Measurements from ENCODE around the gene RALY. TPM values are rescaled to one million over a fixed set of nuclear protein-coding genes. Genes with fewer than 3 reads are reported as not detected.

The RALY gene
- total and polyA plus RNA-seq, 2 of the 4 experiments (the other 2 are of a cell fraction) = 46.2 to 115 TPM

DNA sequence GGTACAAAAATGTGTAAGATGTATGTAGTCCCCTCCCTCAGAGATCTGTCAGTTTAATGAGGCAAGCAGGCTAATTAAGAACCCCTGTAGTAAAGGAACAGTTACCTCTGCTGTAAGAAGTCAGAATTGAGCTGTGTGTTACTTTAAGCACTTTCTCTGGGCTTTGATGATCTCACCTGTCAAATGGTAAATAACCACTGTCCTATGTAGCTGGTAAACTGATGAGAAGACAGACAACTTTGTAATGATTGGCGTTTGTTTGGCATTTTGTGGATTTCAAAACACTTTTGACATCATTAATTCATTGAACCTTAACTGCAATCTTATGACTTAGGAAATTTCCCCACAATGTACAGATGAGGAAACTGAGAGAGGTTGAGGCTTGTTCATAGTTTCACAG lies 55.7 kb downstream of the RALY start:
- dilution Hi-C loops (cut with HindIII; ENCODE audit: low sequenced_read_pairs, unreplicated experiment) = no loop called here
- H3K4ac ChIP-seq (ENCODE audit: low read depth, low read length) = no peak overlapping the region
- H4K20me1 ChIP-seq (ENCODE audit: insufficient read depth, low read length) = peaks cover 92% of the 10 kb centered on the region
- intact Hi-C loops (cut with micrococcal nuclease) = no loop called here
- H3K4me1 ChIP-seq (ENCODE audit: control insufficient read depth, insufficient read depth, low read length) = peaks cover 12% of the 10 kb centered on the region
- H2AK9ac ChIP-seq (replicated peaks; ENCODE audit: low read depth, low read length, poor library complexity) = no peak overlapping the region
- in situ Hi-C loops (cut with MboI; ENCODE audit: low sequenced_read_pairs) = no loop called here
- H2BK5ac ChIP-seq (ENCODE audit: low read depth, low read length, poor library complexity, severe bottlenecking) = no peak overlapping the region
- peaks cover 8% of the 10 kb centered on the region; the same call in 1 of the 2 replicates for H3K36me3 ChIP-seq (ENCODE audit: control insufficient read depth, insufficient read depth, low read length)
- H2BK120ac ChIP-seq (ENCODE audit: low read depth, low read length) = no peak overlapping the region
- H3K27ac ChIP-seq (ENCODE audit: insufficient read depth, low read length) = no peak overlapping the region
- CTCF ChIA-PET = interaction anchor here (0.6 kb wide), 1 partner anchor 9 kb away, joined by 3 read pairs; no protein-coding TSS in a partner anchor
- H2BK20ac ChIP-seq (ENCODE audit: low read depth, low read length) = no peak overlapping the region
- H3K56ac ChIP-seq (ENCODE audit: extremely low read depth, insufficient read depth, low read length) = no peak overlapping the region
- DNase-seq (no peak), ATAC-seq (ENCODE audit: low read depth) (no peak)
- H3K9ac ChIP-seq (ENCODE audit: low read depth, low read length) = no peak overlapping the region
- H3K14ac ChIP-seq (replicated peaks; ENCODE audit: low read depth, low read length) = no peak overlapping the region
- no peak overlapping the region for H3K18ac ChIP-seq (ENCODE audit: low read depth, low read length)
- no CpG with 5 or more reads among the region's 1 CpG for WGBS, 2 experiments (ENCODE audit: extremely low coverage in 2 of 2, insufficient read length in 1 of 2)
- no peak overlapping the region for H3K23ac ChIP-seq (ENCODE audit: low read depth, low read length)
- no peaks in the 10 kb centered on the region for H3K9me3 ChIP-seq (ENCODE audit: control insufficient read depth, insufficient read depth, low read length)
- POLR2A ChIA-PET (ENCODE audit: unreplicated experiment) = no interaction called here
- TF ChIP-seq BHLHE40 (IDR thresholded peaks at IDR 0.05; ENCODE audit: low read depth, low read length) (no peak), RAD21 (IDR thresholded peaks at IDR 0.05; ENCODE audit: low read length) (no peak), MAFK (IDR thresholded peaks at IDR 0.05; ENCODE audit: low read depth, low read length) (no peak), SMC3 (IDR thresholded peaks at IDR 0.05; ENCODE audit: low read depth, low read length) (no peak), POLR2A (IDR thresholded peaks at IDR 0.05; ENCODE audit: low read depth, low read length) (no peak), RFX5 (IDR thresholded peaks at IDR 0.05; ENCODE audit: low read depth, low read length) (no peak), NFE2L2 (IDR thresholded peaks at IDR 0.05; ENCODE audit: low read depth, low read length) (no peak), CHD1 (IDR thresholded peaks at IDR 0.05; ENCODE audit: low read depth, low read length) (no peak), MAZ (IDR thresholded peaks at IDR 0.05; ENCODE audit: borderline replicate concordance, low read depth, low read length) (no peak), RCOR1 (IDR thresholded peaks at IDR 0.05; ENCODE audit: insufficient replicate concordance, low read length) (no peak)
- TF ChIP-seq, protein P1, sequence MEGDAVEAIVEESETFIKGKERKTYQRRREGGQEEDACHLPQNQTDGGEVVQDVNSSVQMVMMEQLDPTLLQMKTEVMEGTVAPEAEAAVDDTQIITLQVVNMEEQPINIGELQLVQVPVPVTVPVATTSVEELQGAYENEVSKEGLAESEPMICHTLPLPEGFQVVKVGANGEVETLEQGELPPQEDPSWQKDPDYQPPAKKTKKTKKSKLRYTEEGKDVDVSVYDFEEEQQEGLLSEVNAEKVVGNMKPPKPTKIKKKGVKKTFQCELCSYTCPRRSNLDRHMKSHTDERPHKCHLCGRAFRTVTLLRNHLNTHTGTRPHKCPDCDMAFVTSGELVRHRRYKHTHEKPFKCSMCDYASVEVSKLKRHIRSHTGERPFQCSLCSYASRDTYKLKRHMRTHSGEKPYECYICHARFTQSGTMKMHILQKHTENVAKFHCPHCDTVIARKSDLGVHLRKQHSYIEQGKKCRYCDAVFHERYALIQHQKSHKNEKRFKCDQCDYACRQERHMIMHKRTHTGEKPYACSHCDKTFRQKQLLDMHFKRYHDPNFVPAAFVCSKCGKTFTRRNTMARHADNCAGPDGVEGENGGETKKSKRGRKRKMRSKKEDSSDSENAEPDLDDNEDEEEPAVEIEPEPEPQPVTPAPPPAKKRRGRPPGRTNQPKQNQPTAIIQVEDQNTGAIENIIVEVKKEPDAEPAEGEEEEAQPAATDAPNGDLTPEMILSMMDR (conservative IDR thresholded peaks at IDR 0.05; ENCODE audit: low read depth, low read length) = no peak
- TF ChIP-seq, protein P2, sequence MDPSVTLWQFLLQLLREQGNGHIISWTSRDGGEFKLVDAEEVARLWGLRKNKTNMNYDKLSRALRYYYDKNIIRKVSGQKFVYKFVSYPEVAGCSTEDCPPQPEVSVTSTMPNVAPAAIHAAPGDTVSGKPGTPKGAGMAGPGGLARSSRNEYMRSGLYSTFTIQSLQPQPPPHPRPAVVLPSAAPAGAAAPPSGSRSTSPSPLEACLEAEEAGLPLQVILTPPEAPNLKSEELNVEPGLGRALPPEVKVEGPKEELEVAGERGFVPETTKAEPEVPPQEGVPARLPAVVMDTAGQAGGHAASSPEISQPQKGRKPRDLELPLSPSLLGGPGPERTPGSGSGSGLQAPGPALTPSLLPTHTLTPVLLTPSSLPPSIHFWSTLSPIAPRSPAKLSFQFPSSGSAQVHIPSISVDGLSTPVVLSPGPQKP (IDR thresholded peaks at IDR 0.05; ENCODE audit: borderline replicate concordance, low read depth, low read length) = no peak
- TF ChIP-seq, protein P3, sequence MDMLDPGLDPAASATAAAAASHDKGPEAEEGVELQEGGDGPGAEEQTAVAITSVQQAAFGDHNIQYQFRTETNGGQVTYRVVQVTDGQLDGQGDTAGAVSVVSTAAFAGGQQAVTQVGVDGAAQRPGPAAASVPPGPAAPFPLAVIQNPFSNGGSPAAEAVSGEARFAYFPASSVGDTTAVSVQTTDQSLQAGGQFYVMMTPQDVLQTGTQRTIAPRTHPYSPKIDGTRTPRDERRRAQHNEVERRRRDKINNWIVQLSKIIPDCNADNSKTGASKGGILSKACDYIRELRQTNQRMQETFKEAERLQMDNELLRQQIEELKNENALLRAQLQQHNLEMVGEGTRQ (IDR thresholded peaks at IDR 0.05; ENCODE audit: low read depth, low read length) = no peak
- no peak overlapping the region for H4K91ac ChIP-seq (ENCODE audit: insufficient read depth, low read depth, low read length)
- no peak overlapping the region for H2AFZ ChIP-seq (replicated peaks; ENCODE audit: low read length, poor library complexity)
- H2BK15ac ChIP-seq (ENCODE audit: low read depth, low read length) = no peak overlapping the region
- H4K8ac ChIP-seq (ENCODE audit: low read depth in 2 of 2, low read length in 2 of 2) = no peak overlapping the region
- H3K9me1 ChIP-seq (ENCODE audit: insufficient read depth, low read length) = peaks cover 21% of the 10 kb centered on the region
- H3K4me2 ChIP-seq (ENCODE audit: low read depth, low read length) = no peak overlapping the region
- H3K27me3 ChIP-seq (ENCODE audit: control insufficient read depth, insufficient read depth, low read length) = no peaks in the 10 kb centered on the region
- no peak overlapping the region for H3K4me3 ChIP-seq (ENCODE audit: insufficient read depth, low read depth, low read length)
- H4K5ac ChIP-seq (ENCODE audit: low read depth, low read length) = no peak overlapping the region
- no peak overlapping the region for H2AK5ac ChIP-seq (ENCODE audit: low read depth, low read length)
- BruUV-seq (replicated peaks) = no TSS peak
- H3K79me1 ChIP-seq (ENCODE audit: low read depth in 1 of 2, low read length in 2 of 2) = peaks cover 55 to 94% of the 10 kb centered on the region in 2 experiments

All from IMR-90 (cell line).